ENCODE data around the gene CGREF1.

DNA sequence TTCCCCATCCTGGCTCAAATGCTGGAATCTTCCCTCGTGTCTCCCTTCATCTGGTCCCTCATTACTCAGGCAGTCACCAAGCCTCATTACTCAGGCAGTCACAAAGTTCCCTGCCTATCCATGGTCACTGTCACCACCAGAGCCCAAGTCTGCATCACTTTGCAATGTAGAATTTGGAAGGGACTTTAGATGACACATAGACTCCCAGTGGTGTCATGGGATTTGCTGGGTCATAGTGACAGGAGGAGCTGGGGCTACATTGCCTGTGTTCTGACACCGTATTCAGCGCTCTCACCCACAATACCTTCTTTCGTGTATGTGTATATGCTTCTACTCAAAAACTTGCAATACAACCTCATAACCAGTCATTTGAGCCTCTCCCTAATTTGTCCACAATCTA lies 42.6 kb downstream of the CGREF1 start:
- TF ChIP-seq, protein P1, sequence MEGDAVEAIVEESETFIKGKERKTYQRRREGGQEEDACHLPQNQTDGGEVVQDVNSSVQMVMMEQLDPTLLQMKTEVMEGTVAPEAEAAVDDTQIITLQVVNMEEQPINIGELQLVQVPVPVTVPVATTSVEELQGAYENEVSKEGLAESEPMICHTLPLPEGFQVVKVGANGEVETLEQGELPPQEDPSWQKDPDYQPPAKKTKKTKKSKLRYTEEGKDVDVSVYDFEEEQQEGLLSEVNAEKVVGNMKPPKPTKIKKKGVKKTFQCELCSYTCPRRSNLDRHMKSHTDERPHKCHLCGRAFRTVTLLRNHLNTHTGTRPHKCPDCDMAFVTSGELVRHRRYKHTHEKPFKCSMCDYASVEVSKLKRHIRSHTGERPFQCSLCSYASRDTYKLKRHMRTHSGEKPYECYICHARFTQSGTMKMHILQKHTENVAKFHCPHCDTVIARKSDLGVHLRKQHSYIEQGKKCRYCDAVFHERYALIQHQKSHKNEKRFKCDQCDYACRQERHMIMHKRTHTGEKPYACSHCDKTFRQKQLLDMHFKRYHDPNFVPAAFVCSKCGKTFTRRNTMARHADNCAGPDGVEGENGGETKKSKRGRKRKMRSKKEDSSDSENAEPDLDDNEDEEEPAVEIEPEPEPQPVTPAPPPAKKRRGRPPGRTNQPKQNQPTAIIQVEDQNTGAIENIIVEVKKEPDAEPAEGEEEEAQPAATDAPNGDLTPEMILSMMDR (tag by site-specific recombination; IDR thresholded peaks at IDR 0.05) = no peak
- TF ChIP-seq ZNF114 (tag by site-specific recombination; IDR thresholded peaks at IDR 0.05) = no peak

Data from HEK293 (cell line).